ENCODE data around the gene USP17L22.
"Not testable (repeated sequence)": the region's sequence is repeated elsewhere in the genome, so short reads cannot be mapped to it uniquely, and the experiment has no call there.

Gene USP17L22

DNA sequence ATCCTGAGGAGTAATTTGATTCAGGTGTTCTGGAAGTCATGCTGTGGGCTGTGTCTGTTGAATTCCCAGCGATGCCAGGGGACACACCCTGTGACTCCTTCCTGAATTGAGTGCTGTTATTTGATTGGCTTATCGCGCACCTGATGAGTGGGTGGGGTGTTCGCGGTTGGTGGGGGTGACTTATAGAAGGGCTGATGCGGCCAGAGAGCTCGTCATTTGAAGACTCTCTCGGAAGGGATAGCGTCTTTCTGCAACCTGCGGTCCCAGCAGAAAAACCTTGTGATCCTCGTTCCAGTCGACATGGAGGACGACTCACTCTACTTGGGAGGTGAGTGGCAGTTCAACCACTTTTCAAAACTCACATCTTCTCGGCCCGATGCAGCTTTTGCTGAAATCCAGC is at the start of gene USP17L22:
USP17L22 (plus strand) TSS at position 301 of the 400 bp plus-strand sequence; CDS start at position 301, 0 bp downstream.
- DNase-seq (ENCODE audit: low spot score): not testable (repeated sequence)

DNA sequence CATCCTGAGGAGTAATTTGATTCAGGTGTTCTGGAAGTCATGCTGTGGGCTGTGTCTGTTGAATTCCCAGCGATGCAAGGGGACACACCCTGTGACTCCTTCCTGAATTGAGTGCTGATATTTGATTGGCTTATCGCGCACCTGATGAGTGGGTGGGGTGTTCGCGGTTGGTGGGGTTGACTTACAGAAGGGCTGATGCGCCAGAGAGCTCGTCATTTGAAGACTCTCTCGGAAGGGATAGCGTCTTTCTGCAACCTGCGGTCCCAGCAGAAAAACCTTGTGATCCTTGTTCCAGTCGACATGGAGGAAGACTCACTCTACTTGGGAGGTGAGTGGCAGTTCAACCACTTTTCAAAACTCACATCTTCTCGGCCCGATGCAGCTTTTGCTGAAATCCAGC is 47.6 kb upstream of the USP17L22 start, which contains the start of gene USP17L12:
USP17L12 (plus strand) TSS at position 301 of the 400 bp plus-strand sequence; CDS start at position 301, 0 bp downstream.
- not testable (repeated sequence) for DNase-seq (ENCODE audit: low spot score)

DNA sequence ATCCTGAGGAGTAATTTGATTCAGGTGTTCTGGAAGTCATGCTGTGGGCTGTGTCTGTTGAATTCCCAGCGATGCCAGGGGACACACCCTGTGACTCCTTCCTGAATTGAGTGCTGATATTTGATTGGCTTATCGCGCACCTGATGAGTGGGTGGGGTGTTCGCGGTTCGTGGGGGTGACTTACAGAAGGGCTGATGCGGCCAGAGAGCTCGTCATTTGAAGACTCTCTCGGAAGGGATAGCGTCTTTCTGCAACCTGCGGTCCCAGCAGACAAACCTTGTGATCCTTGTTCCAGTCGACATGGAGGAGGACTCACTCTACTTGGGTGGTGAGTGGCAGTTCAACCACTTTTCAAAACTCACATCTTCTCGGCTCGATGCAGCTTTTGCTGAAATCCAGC is 42.8 kb upstream of the USP17L22 start, which contains the start of gene USP17L13:
USP17L13 (plus strand) TSS at position 301 of the 400 bp plus-strand sequence; CDS start at position 301, 0 bp downstream.
- not testable (repeated sequence) for DNase-seq (ENCODE audit: low spot score)

- DNase-seq (ENCODE audit: low spot score): not testable (repeated sequence)
These were observed 37.2 kb upstream of the USP17L22 start for GRCh38 chr4:9230249-9230648.

DNA sequence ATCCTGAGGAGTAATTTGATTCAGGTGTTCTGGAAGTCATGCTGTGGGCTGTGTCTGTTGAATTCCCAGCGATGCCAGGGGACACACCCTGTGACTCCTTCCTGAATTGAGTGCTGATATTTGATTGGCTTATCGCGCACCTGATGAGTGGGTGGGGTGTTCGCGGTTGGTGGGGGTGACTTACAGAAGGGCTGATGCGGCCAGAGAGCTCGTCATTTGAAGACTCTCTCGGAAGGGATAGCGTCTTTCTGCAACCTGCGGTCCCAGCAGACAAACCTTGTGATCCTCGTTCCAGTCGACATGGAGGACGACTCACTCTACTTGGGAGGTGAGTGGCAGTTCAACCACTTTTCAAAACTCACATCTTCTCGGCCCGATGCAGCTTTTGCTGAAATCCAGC is 33.3 kb upstream of the USP17L22 start, which contains the start of gene USP17L15:
USP17L15 (plus strand) TSS at position 301 of the 400 bp plus-strand sequence; CDS start at position 301, 0 bp downstream.
- not testable (repeated sequence) for DNase-seq (ENCODE audit: low spot score)

DNA sequence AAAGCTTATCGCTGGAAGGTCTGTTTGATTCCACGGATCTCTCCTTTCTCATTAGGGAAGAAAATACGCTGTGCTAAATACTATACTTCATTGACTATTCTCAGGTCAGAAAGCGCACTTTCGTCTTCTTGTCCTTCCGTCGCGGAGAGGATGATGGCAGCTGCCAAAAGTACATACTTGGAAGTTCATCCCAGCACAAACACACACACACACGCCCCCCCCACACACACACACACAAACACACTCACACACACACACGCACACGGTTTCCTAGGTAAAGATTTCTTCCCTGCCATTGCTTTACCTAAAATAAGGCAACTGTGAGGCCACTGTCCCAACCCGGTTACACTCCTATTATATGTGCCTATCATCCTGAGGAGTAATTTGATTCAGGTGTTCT is 29.0 kb upstream of the USP17L22 start:
- not testable (repeated sequence) for DNase-seq (ENCODE audit: low spot score)

GRCh38 chr4:9243579-9243978 is 23.8 kb upstream of the USP17L22 start, which contains the start of gene USP17L17:
Gene USP17L17, plus strand, starts transcription at chr4:9243879. Its CDS starts 0 bp downstream, at chr4:9243879.
- DNase-seq (ENCODE audit: low spot score): not testable (repeated sequence)

- peak; percentile 0 for DNase-seq (ENCODE audit: low spot score)
These were observed 19.3 kb upstream of the USP17L22 start, which contains the start of gene USP17L18 for GRCh38 chr4:9247953-9248680. Gene USP17L18, plus strand, starts transcription at chr4:9248630. Its CDS starts 0 bp downstream, at chr4:9248630.

DNA sequence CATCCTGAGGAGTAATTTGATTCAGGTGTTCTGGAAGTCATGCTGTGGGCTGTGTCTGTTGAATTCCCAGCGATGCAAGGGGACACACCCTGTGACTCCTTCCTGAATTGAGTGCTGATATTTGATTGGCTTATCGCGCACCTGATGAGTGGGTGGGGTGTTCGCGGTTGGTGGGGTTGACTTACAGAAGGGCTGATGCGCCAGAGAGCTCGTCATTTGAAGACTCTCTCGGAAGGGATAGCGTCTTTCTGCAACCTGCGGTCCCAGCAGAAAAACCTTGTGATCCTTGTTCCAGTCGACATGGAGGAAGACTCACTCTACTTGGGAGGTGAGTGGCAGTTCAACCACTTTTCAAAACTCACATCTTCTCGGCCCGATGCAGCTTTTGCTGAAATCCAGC is 14.3 kb upstream of the USP17L22 start, which contains the start of gene USP17L19:
USP17L19 (plus strand) TSS at position 301 of the 400 bp plus-strand sequence; CDS start at position 301, 0 bp downstream.
- not testable (repeated sequence) for DNase-seq (ENCODE audit: low spot score)

- DNase-seq (ENCODE audit: low spot score): not testable (repeated sequence)
These were observed 9.6 kb upstream of the USP17L22 start, which contains the start of gene USP17L20 for GRCh38 chr4:9257824-9258223. Gene USP17L20, plus strand, starts transcription at chr4:9258124. Its CDS starts 0 bp downstream, at chr4:9258124.

DNA sequence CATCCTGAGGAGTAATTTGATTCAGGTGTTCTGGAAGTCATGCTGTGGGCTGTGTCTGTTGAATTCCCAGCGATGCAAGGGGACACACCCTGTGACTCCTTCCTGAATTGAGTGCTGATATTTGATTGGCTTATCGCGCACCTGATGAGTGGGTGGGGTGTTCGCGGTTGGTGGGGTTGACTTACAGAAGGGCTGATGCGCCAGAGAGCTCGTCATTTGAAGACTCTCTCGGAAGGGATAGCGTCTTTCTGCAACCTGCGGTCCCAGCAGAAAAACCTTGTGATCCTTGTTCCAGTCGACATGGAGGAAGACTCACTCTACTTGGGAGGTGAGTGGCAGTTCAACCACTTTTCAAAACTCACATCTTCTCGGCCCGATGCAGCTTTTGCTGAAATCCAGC is 4.8 kb upstream of the USP17L22 start, which contains the start of gene USP17L21:
USP17L21 (plus strand) TSS at position 301 of the 400 bp plus-strand sequence; CDS start at position 301, 0 bp downstream.
- not testable (repeated sequence) for DNase-seq (ENCODE audit: low spot score)

DNA sequence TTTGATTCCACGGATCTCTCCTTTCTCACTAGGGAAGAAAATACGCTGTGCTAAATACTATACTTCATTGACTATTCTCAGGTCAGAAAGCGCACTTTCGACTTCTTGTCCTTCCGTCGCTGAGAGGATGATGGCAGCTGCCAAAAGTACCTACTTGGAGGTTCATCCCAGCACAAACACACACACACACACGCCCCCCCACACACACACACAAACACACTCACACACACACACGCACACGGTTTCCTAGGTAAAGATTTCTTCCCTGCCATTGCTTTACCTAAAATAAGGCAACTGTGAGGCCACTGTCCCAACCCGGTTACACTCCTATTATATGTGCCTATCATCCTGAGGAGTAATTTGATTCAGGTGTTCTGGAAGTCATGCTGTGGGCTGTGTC is 4.3 kb downstream of the USP17L22 start:
- DNase-seq (ENCODE audit: low spot score): not testable (repeated sequence)

Data from pons (tissue), 1 donor.